AG04450 (cell line): ENCODE data around the gene SYT9. TPM values are rescaled to one million over a fixed set of nuclear protein-coding genes. Genes with fewer than 3 reads are reported as not detected.

Source experiments
- CTCF ChIA-PET: fragments of 300-600, 350-600 bp; formaldehyde crosslinking; extraction: SDS; loops from one replicate; lab custom pipeline; 2022; ENCODE audit warnings: antibody characterized with exemption, inconsistent platforms; lab: Charles Lee
- POLR2A ChIA-PET: fragments of 350-600 bp; formaldehyde crosslinking; extraction: SDS; loops from one replicate; lab custom pipeline; 2021; ENCODE audit warnings: antibody characterized with exemption, inconsistent platforms; lab: Yijun Ruan, JAX
- DNase-seq: peaks from one replicate; pipeline ENCODE4 v3.0.0-alpha.2; 2011; ENCODE audit warnings: low read depth, low spot score
- H3K27ac ChIP-seq: one replicate; pipeline ENCODE4 v1.5.1; 2012; ENCODE audit warnings: low read depth, low read length, control low read depth
- H3K27me3 ChIP-seq: one replicate; pipeline ENCODE4 v1.6.0; 2012; ENCODE audit warnings: low read length; ENCODE audit not compliant: control insufficient read depth, insufficient read depth
- H3K4me3 ChIP-seq: 2 replicates; pipeline ENCODE4 v1.5.1; 2011; ENCODE audit warnings: mild to moderate bottlenecking, low read depth, low read length, control low read depth
- H3K9me3 ChIP-seq: 2 replicates; pipeline ENCODE4 v1.5.1; 2012; ENCODE audit warnings: low read length; ENCODE audit not compliant: control insufficient read depth, insufficient read depth
- polyA plus RNA-seq: library from polyadenylated mRNA; depleted of rRNA; stranded (reverse); fragments of >200 nt; gene quantifications from 2 replicates; pipeline ENCODE4 v1.2.3, GENCODE V29; 2011
- TF ChIP-seq, protein P1 (sequence below): IDR thresholded peaks from 2 replicates; pipeline ENCODE4 v1.5.1; 2011; ENCODE audit warnings: low read depth, low read length, control low read depth, inconsistent platforms

SYT9 gene
- polyA plus RNA-seq, 1 experiment, result not detected

- no peaks in the 10 kb centered on the region; the same call in 1 of the 2 replicates for H3K9me3 ChIP-seq
- no peak overlapping the region for H3K4me3 ChIP-seq
- POLR2A ChIA-PET, result interaction anchor here (0.6 kb wide), 1 partner anchor 366 kb away, joined by 3 read pairs; no protein-coding TSS in a partner anchor
- H3K27ac ChIP-seq, result no peak overlapping the region
- TF ChIP-seq, protein P1, sequence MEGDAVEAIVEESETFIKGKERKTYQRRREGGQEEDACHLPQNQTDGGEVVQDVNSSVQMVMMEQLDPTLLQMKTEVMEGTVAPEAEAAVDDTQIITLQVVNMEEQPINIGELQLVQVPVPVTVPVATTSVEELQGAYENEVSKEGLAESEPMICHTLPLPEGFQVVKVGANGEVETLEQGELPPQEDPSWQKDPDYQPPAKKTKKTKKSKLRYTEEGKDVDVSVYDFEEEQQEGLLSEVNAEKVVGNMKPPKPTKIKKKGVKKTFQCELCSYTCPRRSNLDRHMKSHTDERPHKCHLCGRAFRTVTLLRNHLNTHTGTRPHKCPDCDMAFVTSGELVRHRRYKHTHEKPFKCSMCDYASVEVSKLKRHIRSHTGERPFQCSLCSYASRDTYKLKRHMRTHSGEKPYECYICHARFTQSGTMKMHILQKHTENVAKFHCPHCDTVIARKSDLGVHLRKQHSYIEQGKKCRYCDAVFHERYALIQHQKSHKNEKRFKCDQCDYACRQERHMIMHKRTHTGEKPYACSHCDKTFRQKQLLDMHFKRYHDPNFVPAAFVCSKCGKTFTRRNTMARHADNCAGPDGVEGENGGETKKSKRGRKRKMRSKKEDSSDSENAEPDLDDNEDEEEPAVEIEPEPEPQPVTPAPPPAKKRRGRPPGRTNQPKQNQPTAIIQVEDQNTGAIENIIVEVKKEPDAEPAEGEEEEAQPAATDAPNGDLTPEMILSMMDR, result no peak
- CTCF ChIA-PET, result no interaction called here
- H3K27me3 ChIP-seq, result no peaks in the 10 kb centered on the region
- no peak for DNase-seq
Observed at GRCh38 chr11:7292922-7293321, 41.2 kb downstream of the SYT9 start.

DNA sequence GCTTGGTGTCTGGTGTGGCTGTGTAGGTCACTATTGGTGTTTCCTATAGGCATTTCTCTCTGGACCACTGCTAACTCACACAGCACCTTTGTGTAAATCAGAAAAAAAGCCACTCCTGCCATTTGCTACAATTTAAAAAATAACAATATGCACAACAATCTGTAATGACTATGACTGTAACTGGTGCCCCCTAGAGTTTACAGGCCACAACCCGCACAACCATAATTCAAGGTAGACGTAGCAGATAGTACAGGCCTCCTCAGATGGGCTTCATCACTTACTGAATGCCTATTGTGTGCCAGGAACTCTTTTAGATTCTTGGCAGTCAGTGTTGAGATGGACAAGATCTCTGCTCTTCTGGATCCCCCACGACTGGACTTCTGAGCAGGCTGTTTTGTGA, 47.7 kb downstream of the SYT9 start:
- peaks cover 6% of the 10 kb centered on the region for H3K9me3 ChIP-seq
- no peak for DNase-seq
- TF ChIP-seq, protein P1, result no peak
- H3K27ac ChIP-seq, result no peak overlapping the region
- no peaks in the 10 kb centered on the region for H3K27me3 ChIP-seq
- ChIA-PET POLR2A (no interaction called here), CTCF (no interaction called here)
- H3K4me3 ChIP-seq, result no peak overlapping the region

DNA sequence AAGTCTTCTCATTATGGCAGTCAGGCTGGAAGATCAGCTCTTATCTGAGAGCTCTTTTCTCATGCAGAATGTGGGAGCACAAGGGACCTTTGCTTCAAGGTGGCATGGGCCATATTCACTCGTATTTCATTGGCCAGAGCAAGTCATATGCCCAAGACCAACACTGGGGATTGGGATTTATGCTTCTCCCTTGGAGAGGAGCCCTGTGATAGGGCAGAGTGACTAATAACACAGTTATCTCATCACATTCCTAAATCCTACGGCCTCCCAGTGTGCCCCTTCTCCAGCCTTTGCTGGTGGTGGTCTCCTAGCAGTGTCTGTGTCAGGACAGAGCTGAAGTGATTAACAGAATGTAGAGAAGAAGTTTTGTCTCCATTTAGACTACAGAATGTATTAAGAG, 48.6 kb downstream of the SYT9 start:
- H3K4me3 ChIP-seq, result no peak overlapping the region
- ChIA-PET CTCF (no interaction called here), POLR2A (no interaction called here)
- DNase-seq, result no peak
- no peak overlapping the region for H3K27ac ChIP-seq
- H3K9me3 ChIP-seq, result peaks cover 6% of the 10 kb centered on the region
- H3K27me3 ChIP-seq, result no peaks in the 10 kb centered on the region
- TF ChIP-seq, protein P1, result no peak

DNA sequence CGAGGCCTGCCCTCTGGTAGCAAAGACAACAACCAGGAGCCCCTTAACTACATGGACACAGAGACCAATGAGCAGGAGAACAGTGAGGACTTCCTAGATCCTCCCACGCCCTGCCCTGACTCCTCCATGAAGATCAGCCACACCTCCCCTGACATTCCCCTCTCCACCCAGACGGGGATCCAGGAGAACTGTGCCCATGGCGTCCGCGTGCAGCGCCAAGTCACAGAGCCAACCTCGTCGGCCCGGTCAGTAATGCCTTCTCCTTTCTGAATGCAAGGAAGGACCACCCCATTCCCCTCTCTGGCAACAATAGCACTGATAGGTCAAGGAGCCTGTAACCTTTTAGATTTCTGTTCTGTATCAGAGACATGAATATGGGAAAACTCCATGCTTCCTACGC, 51.4 kb downstream of the SYT9 start:
- TF ChIP-seq, protein P1, result no peak
- Histone ChIP-seq H3K27me3 (no peaks in the 10 kb centered on the region), H3K27ac (no peak overlapping the region), H3K9me3 (peaks cover 6% of the 10 kb centered on the region), H3K4me3 (no peak overlapping the region)
- DNase-seq, result no peak
- ChIA-PET CTCF (no interaction called here), POLR2A (no interaction called here)

DNA sequence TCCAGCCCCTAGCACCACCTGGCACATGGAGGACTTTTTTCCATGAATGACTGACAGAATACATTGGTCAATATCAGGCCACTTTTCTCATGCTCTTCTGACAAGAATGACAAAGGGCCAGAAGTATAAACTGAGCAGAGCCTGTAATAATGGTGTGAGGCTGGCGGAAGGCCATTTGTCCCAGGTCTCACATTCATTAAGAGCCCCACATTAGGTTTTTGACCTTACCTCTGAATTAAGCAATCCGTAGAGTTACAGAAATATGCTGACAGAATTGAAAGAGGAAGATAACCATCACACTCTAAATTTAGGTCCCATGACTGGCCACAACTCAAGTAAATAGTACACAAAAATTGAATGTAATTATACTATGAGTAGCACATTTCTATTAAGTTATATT, 55.2 kb downstream of the SYT9 start:
- CTCF ChIA-PET, result no interaction called here
- Histone ChIP-seq H3K9me3 (peaks cover 6% of the 10 kb centered on the region), H3K27ac (no peak overlapping the region), H3K4me3 (no peak overlapping the region), H3K27me3 (no peaks in the 10 kb centered on the region)
- no peak for DNase-seq
- TF ChIP-seq, protein P1, result no peak
- POLR2A ChIA-PET, result no interaction called here
